OCI-LY1 (cell line): ENCODE measurements around the gene RETN.

ENCODE experiments used
- CTCF ChIP-seq: fragments of 200-600 bp; sonication (generic), shearing (Covaris generic); IDR thresholded peaks from 2 replicates; pipeline ENCODE4 v1.5.1; 2017; ENCODE audit warnings: mild to moderate bottlenecking, antibody characterized with exemption, low read length, moderate library complexity, mixed read lengths
- EZH2 ChIP-seq: fragments of 200-600 bp; sonication (generic), shearing (Covaris generic); IDR thresholded peaks from 2 replicates; pipeline ENCODE4 v1.8.0; 2017; ENCODE audit warnings: borderline replicate concordance, mixed run types, mild to moderate bottlenecking, antibody characterized with exemption, low read length, moderate library complexity, mixed read lengths

GRCh38 chr19:7645656-7646425 lies 23.0 kb upstream of the RETN start:
- TF ChIP-seq CTCF, result no peak
- no peak for TF ChIP-seq EZH2
